Suprapubic skin (tissue), 4 donors: Measurements from ENCODE around the gene RBP3. TPM values are rescaled to one million over a fixed set of nuclear protein-coding genes. Genes with fewer than 3 reads are reported as not detected.

Experiments
- DNase-seq, 2 donors: peaks; one replicate each; pipeline ENCODE4 v3.0.0-alpha.2; 2019; ENCODE audit warnings: low spot score in 2 of 2
- H3K27ac ChIP-seq: fragments of 200-600 bp; sonication (generic); one replicate; pipeline ENCODE4 v1.5.1; 2019
- H3K27me3 ChIP-seq: fragments of 200-600 bp; sonication (generic); one replicate; pipeline ENCODE4 v1.5.1; 2019
- H3K36me3 ChIP-seq: fragments of 200-600 bp; sonication (generic); one replicate; pipeline ENCODE4 v1.5.1; 2019
- H3K4me1 ChIP-seq: fragments of 200-600 bp; sonication (generic); one replicate; pipeline ENCODE4 v1.5.1; 2019
- H3K4me3 ChIP-seq: fragments of 200-600 bp; sonication (generic); one replicate; pipeline ENCODE4 v1.5.1; 2019; ENCODE audit warnings: mild to moderate bottlenecking
- H3K9me3 ChIP-seq: fragments of 200-600 bp; sonication (generic); one replicate; pipeline ENCODE4 v1.5.1; 2019
- CTCF ChIP-seq, 2 donors: fragments of 200-600 bp in 1 of 2; fragments of 450-650 bp in 1 of 2; sonication (generic) in 1 of 2; IDR thresholded peaks; one replicate each; pipeline ENCODE4 v1.5.1; 2016 to 2019; ENCODE audit warnings: antibody characterized with exemption in 2 of 2, mild to moderate bottlenecking in 1 of 2, moderate library complexity in 1 of 2
- EP300 ChIP-seq: sonication (generic); formaldehyde crosslinking; IDR thresholded peaks from one replicate; pipeline ENCODE4 v1.6.1; 2017; ENCODE audit warnings: antibody characterized with exemption
- POLR2A ChIP-seq, 2 donors: fragments of 450-650 bp; IDR thresholded peaks; one replicate each; pipeline ENCODE4 v1.6.1; 2017; ENCODE audit warnings: antibody characterized with exemption in 2 of 2, mild to moderate bottlenecking in 2 of 2, moderate library complexity in 2 of 2
- POLR2AphosphoS5 ChIP-seq, 3 donors: sonication (generic); formaldehyde crosslinking; IDR thresholded peaks; one replicate each; pipeline ENCODE4 v1.6.1; 2017; ENCODE audit warnings: antibody characterized with exemption in 3 of 3
- WGBS: methylation state at CpG from one replicate; pipeline ENCODE4 v1.1.5; 2018; 5-methylcytosine and 5-hydroxymethylcytosine counted together
- total RNA-seq, 4 donors: library from RNA; depleted of rRNA; stranded (reverse); fragments of >200 nt; gene quantifications; one replicate each; pipeline ENCODE4 v1.1.0, GENCODE V29; 2016

The RBP3 gene
- total RNA-seq, 4 donors from 2014 or later: not detected

- peak in 1 of 2 donors; percentile 50 for DNase-seq
- 60% methylated on average over 11 of the region's 12 CpGs for WGBS
These were observed 26.7 kb downstream of the RBP3 start for GRCh38 chr10:47374611-47375536.

GRCh38 chr10:47376522-47377220 lies 28.5 kb downstream of the RBP3 start:
- Histone ChIP-seq H3K4me1 (no peaks in the 10 kb centered on the region), H3K36me3 (no peaks in the 10 kb centered on the region), H3K4me3 (no peak overlapping the region), H3K27me3 (peaks cover 5% of the 10 kb centered on the region), H3K27ac (no peak overlapping the region), H3K9me3 (no peaks in the 10 kb centered on the region)
- WGBS: 78% methylated on average over 10 of the region's 10 CpGs
- TF ChIP-seq EP300: no peak
- TF ChIP-seq POLR2AphosphoS5 (IDR thresholded peaks at IDR 0.05): no peak
- no peak for TF ChIP-seq CTCF (IDR thresholded peaks at IDR 0.05)
- no peak for TF ChIP-seq POLR2A (IDR thresholded peaks at IDR 0.05)
- DNase-seq: peak in 1 of 2 donors; percentile 53

More at GRCh38 chr10:47374611-47375536, 26.7 kb downstream of the RBP3 start:
- Histone ChIP-seq H3K27ac (no peak overlapping the region), H3K4me1 (no peaks in the 10 kb centered on the region), H3K36me3 (no peaks in the 10 kb centered on the region), H3K9me3 (no peaks in the 10 kb centered on the region), H3K27me3 (peaks cover 5% of the 10 kb centered on the region), H3K4me3 (no peak overlapping the region)
- TF ChIP-seq POLR2AphosphoS5 (IDR thresholded peaks at IDR 0.05) (no peak), POLR2A (IDR thresholded peaks at IDR 0.05) (no peak), CTCF (IDR thresholded peaks at IDR 0.05) (no peak), EP300 (no peak)

GRCh38 chr10:47378183-47378510 lies 30.0 kb downstream of the RBP3 start:
- H3K36me3 ChIP-seq: no peaks in the 10 kb centered on the region
- H3K4me3 ChIP-seq: no peak overlapping the region
- peaks cover 5% of the 10 kb centered on the region for H3K27me3 ChIP-seq
- H3K9me3 ChIP-seq: no peaks in the 10 kb centered on the region
- TF ChIP-seq POLR2AphosphoS5 (IDR thresholded peaks at IDR 0.05) (no peak), POLR2A (IDR thresholded peaks at IDR 0.05) (no peak), EP300 (no peak), CTCF (IDR thresholded peaks at IDR 0.05) (no peak)
- 88% methylated on average over 4 of the region's 4 CpGs for WGBS
- H3K4me1 ChIP-seq: no peaks in the 10 kb centered on the region
- H3K27ac ChIP-seq: no peak overlapping the region
- no peak for DNase-seq

- WGBS: 82% methylated on average over 15 of the region's 15 CpGs
- Histone ChIP-seq H3K27ac (no peak overlapping the region), H3K27me3 (peaks cover 5% of the 10 kb centered on the region), H3K4me1 (peaks cover 4% of the 10 kb centered on the region), H3K9me3 (no peaks in the 10 kb centered on the region), H3K4me3 (no peak overlapping the region), H3K36me3 (no peaks in the 10 kb centered on the region)
- TF ChIP-seq CTCF (IDR thresholded peaks at IDR 0.05) (no peak), POLR2A (IDR thresholded peaks at IDR 0.05) (no peak), POLR2AphosphoS5 (IDR thresholded peaks at IDR 0.05) (no peak), EP300 (no peak)
- DNase-seq: no peak
These were observed 30.7 kb downstream of the RBP3 start for GRCh38 chr10:47378606-47379444.
